OCI-LY7 (cell line): ENCODE measurements around the gene STK32C.

Experiments
- CTCF ChIP-seq: fragments of 200-600 bp; sonication (generic); conservative IDR thresholded peaks from 2 replicates; pipeline ENCODE4 v1.5.1; 2014; ENCODE audit warnings: mild to moderate bottlenecking, antibody characterized with exemption, low read length, moderate library complexity, mixed read lengths
- EZH2phosphoT487 ChIP-seq: fragments of 200-600 bp; sonication (generic); IDR thresholded peaks from 2 replicates; pipeline ENCODE4 v1.6.1; 2018; ENCODE audit warnings: low read depth, borderline replicate concordance, mild to moderate bottlenecking, mixed run types, antibody characterized with exemption, low read length, moderate library complexity, mixed read lengths

- TF ChIP-seq CTCF = no peak
- TF ChIP-seq EZH2phosphoT487 = no peak
Measured at GRCh38 chr10:132172091-132173066, 135.4 kb downstream of the STK32C start.
